H1 (cell line): ENCODE results near the gene CLGN. TPM values are rescaled to one million over a fixed set of nuclear protein-coding genes. Genes with fewer than 3 reads are reported as not detected.

Source experiments
- CTCF ChIA-PET: fragments of 300-600 bp; sonication (Branson Sonifier 250); formaldehyde crosslinking; loops from one replicate; lab custom pipeline; 2021; ENCODE audit not compliant: partially characterized antibody; lab: Charles Lee
- POLR2A ChIA-PET: fragments of 300-600 bp; sonication (Branson Sonifier 250); formaldehyde crosslinking; loops from one replicate; lab custom pipeline; 2021; ENCODE audit warnings: inconsistent platforms; ENCODE audit not compliant: partially characterized antibody; lab: Charles Lee
- DNase-seq, 2 experiments: peaks; one replicate each; pipeline versions ENCODE4 v3.0.0 to v3.0.0-alpha.2; 2010 to 2022; ENCODE audit warnings: low spot score in 2 of 2, low read depth in 1 of 2, mixed read lengths in 1 of 2
- FAIRE-seq: peaks from 2 replicates; lab custom pipeline; 2011; peaks lifted over from hg19 to GRCh38; lab: Jason Lieb, UNC
- H2AFZ ChIP-seq: 2 replicates; pipeline ENCODE4 v1.8.1; 2012; ENCODE audit warnings: low read length, inconsistent platforms
- H2AK5ac ChIP-seq: 2 replicates; pipeline ENCODE4 v1.6.1; 2013; ENCODE audit warnings: low read depth, low read length
- H2BK120ac ChIP-seq: replicated peaks from 2 replicates; pipeline ENCODE3; 2013; ENCODE audit warnings: low read depth, low read length, inconsistent platforms
- H2BK12ac ChIP-seq: 2 replicates; pipeline ENCODE4 v1.6.1; 2013; ENCODE audit warnings: low read depth, low read length
- H2BK15ac ChIP-seq: 2 replicates; pipeline ENCODE4 v1.6.1; 2013; ENCODE audit warnings: low read length
- H2BK20ac ChIP-seq: 2 replicates; pipeline ENCODE4 v1.6.1; 2013; ENCODE audit warnings: low read length
- H2BK5ac ChIP-seq: 2 replicates; pipeline ENCODE4 v1.6.1; 2013; ENCODE audit warnings: low read depth, low read length
- H3K14ac ChIP-seq: 2 replicates; pipeline ENCODE4 v1.6.1; 2013; ENCODE audit warnings: inconsistent platforms; ENCODE audit not compliant: insufficient read length
- H3K18ac ChIP-seq: 2 replicates; pipeline ENCODE4 v1.6.1; 2013; ENCODE audit warnings: low read length; ENCODE audit errors: extremely low read depth
- H3K23ac ChIP-seq: 2 replicates; pipeline ENCODE4 v1.6.1; 2013; ENCODE audit warnings: inconsistent platforms; ENCODE audit not compliant: insufficient read length
- H3K23me2 ChIP-seq: 2 replicates; pipeline ENCODE4 v1.6.1; 2013; ENCODE audit warnings: low read depth, low read length
- H3K27ac ChIP-seq: 2 replicates; pipeline ENCODE4 v1.6.1; 2011; ENCODE audit warnings: low read depth, low read length, inconsistent platforms
- H3K27me3 ChIP-seq, 4 experiments: replicated peaks in 1 of 4; 1 replicate in 1 of 4; 2 replicates in 3 of 4; pipeline versions ENCODE4 v1.6.1 to v1.8.1; 2011 to 2013; ENCODE audit warnings: low read length in 3 of 4, mild to moderate bottlenecking in 3 of 4, inconsistent platforms in 2 of 4, mixed read lengths in 2 of 4, moderate library complexity in 1 of 4; ENCODE audit not compliant: control insufficient read depth in 3 of 4, insufficient read depth in 3 of 4; ENCODE audit errors: extremely low read depth in 1 of 4
- H3K36me3 ChIP-seq, 4 experiments: 2 replicates each; pipeline versions ENCODE4 v1.6.1 to v1.8.1; 2011 to 2013; ENCODE audit warnings: mild to moderate bottlenecking in 4 of 4, low read length in 3 of 4, moderate library complexity in 2 of 4, control low read depth in 1 of 4, inconsistent platforms in 1 of 4; ENCODE audit not compliant: insufficient read depth in 4 of 4, control insufficient read depth in 2 of 4
- H3K4ac ChIP-seq: replicated peaks from 2 replicates; pipeline ENCODE3; 2013; ENCODE audit warnings: low read length, low read depth, mixed read lengths, inconsistent platforms; ENCODE audit not compliant: insufficient read length
- H3K4me1 ChIP-seq, 4 experiments: replicated peaks in 1 of 4; 1 replicate in 1 of 4; 2 replicates in 3 of 4; pipeline versions ENCODE4 v1.6.1 to v1.8.1; 2011 to 2013; ENCODE audit warnings: low read length in 3 of 4, inconsistent platforms in 2 of 4, mixed read lengths in 1 of 4; ENCODE audit not compliant: insufficient read depth in 4 of 4, control insufficient read depth in 3 of 4
- H3K4me2 ChIP-seq, 2 experiments: 2 replicates each; pipeline versions ENCODE4 v1.6.1 to v1.8.1; 2011 to 2013; ENCODE audit warnings: low read depth in 2 of 2, low read length in 2 of 2, control low read depth in 1 of 2, inconsistent platforms in 1 of 2, mild to moderate bottlenecking in 1 of 2; ENCODE audit not compliant: insufficient read depth in 1 of 2
- H3K4me3 ChIP-seq, 4 experiments: fragments of 200-600, 300-600 bp in 1 of 4; sonication (generic), shearing (Covaris generic), sonication (Bioruptor Twin) in 1 of 4; 2 replicates each; pipeline versions ENCODE4 v1.5.1 to v1.8.1; 2011 to 2016; ENCODE audit warnings: low read length in 4 of 4, low read depth in 3 of 4, control low read depth in 2 of 4, inconsistent platforms in 2 of 4, mild to moderate bottlenecking in 2 of 4, mixed read lengths in 1 of 4, moderate library complexity in 1 of 4; ENCODE audit not compliant: insufficient read depth in 2 of 4; ENCODE audit errors: extremely low read depth in 1 of 4
- H3K56ac ChIP-seq: replicated peaks from 2 replicates; pipeline ENCODE3; 2013; ENCODE audit warnings: low read depth, mild to moderate bottlenecking, mixed read lengths, low read length, inconsistent platforms; ENCODE audit not compliant: insufficient read length
- H3K79me1 ChIP-seq: 2 replicates; pipeline ENCODE4 v1.6.1; 2013; ENCODE audit warnings: low read depth, low read length, control low read depth
- H3K79me2 ChIP-seq, 2 experiments: 2 replicates each; pipeline versions ENCODE4 v1.6.1 to v1.8.1; 2012 to 2013; ENCODE audit warnings: low read length in 2 of 2, mild to moderate bottlenecking in 2 of 2, inconsistent platforms in 1 of 2; ENCODE audit not compliant: insufficient read depth in 2 of 2, control insufficient read depth in 1 of 2
- H3K9ac ChIP-seq, 4 experiments: replicated peaks in 1 of 4; 1 replicate in 1 of 4; 2 replicates in 3 of 4; pipeline versions ENCODE4 v1.6.1 to v1.8.1; 2011 to 2013; ENCODE audit warnings: low read depth in 3 of 4, low read length in 3 of 4, control low read depth in 2 of 4, mild to moderate bottlenecking in 2 of 4, moderate library complexity in 2 of 4, inconsistent platforms in 1 of 4; ENCODE audit errors: extremely low read depth in 1 of 4
- H3K9me3 ChIP-seq, 2 experiments: 2 replicates each; pipeline versions ENCODE4 v1.6.1 to v1.8.1; 2012 to 2013; ENCODE audit warnings: mild to moderate bottlenecking in 2 of 2, moderate library complexity in 2 of 2, control low read depth in 1 of 2, inconsistent platforms in 1 of 2, low read depth in 1 of 2, low read length in 1 of 2, mixed read lengths in 1 of 2; ENCODE audit not compliant: insufficient read depth in 2 of 2
- H4K20me1 ChIP-seq, 2 experiments: replicated peaks in 1 of 2; 2 replicates each; pipeline versions ENCODE3 to v1.8.1; 2011 to 2013; ENCODE audit warnings: inconsistent platforms in 2 of 2, low read length in 2 of 2, mild to moderate bottlenecking in 1 of 2; ENCODE audit not compliant: insufficient read depth in 2 of 2, control insufficient read depth in 1 of 2
- H4K5ac ChIP-seq: 2 replicates; pipeline ENCODE4 v1.6.1; 2013; ENCODE audit warnings: low read length, low read depth, mixed read lengths, inconsistent platforms; ENCODE audit not compliant: insufficient read length
- H4K8ac ChIP-seq: 2 replicates; pipeline ENCODE4 v1.8.0; 2013; ENCODE audit warnings: mild to moderate bottlenecking, moderate library complexity, low read length, inconsistent platforms; ENCODE audit not compliant: insufficient read depth; ENCODE audit errors: extremely low read depth
- H4K91ac ChIP-seq: replicated peaks from 2 replicates; pipeline ENCODE3; 2013; ENCODE audit warnings: low read length, mixed read lengths, inconsistent platforms; ENCODE audit not compliant: insufficient read length
- HDAC2 ChIP-seq, 2 experiments: fragments of 300-600 bp in 1 of 2; sonication (generic) in 1 of 2; IDR thresholded peaks; 2 replicates each; pipeline ENCODE4 v1.6.1; 2011 to 2012; ENCODE audit warnings: low read depth in 2 of 2, low read length in 2 of 2, mild to moderate bottlenecking in 2 of 2, moderate library complexity in 2 of 2, borderline replicate concordance in 1 of 2, inconsistent platforms in 1 of 2
- TAF7 ChIP-seq: optimal IDR thresholded peaks from 2 replicates; pipeline ENCODE3; 2011; ENCODE audit warnings: low read depth, mild to moderate bottlenecking, inconsistent platforms, low read length, moderate library complexity, borderline replicate concordance
- YY1 ChIP-seq: IDR thresholded peaks from 2 replicates; pipeline ENCODE4 v1.6.1; 2011; ENCODE audit warnings: low read depth, mild to moderate bottlenecking, low read length
- WGBS, 2 experiments: shearing (Covaris generic) in 1 of 2; methylation state at CpG; one replicate each; pipeline versions ENCODE4 v1.1.6 to v1.1.7; 2013 to 2015; ENCODE audit warnings: low lambda C conversion rate in 2 of 2, mixed read lengths in 2 of 2, inconsistent platforms in 1 of 2, low coverage in 1 of 2, missing lambda C conversion rate in 1 of 2; ENCODE audit not compliant: insufficient replicate concordance in 2 of 2, insufficient coverage in 1 of 2, insufficient read length in 1 of 2; ENCODE audit errors: extremely low coverage in 1 of 2, missing lambda C conversion rate in 1 of 2; 5-methylcytosine and 5-hydroxymethylcytosine counted together
- polyA plus RNA-seq, 7 experiments: library from polyadenylated mRNA; depleted of rRNA in 3 of 7; stranded (reverse) in 5 of 7; unstranded in 2 of 7; fragments of >200 nt in 5 of 7; fragments of 200-250 nt in 2 of 7; gene quantifications; 1 replicate in 5 of 7; 2 replicates in 1 of 7; 4 replicates in 1 of 7; pipeline versions ENCODE4 v1.2.1 to v1.2.3, GENCODE V29; 2011 to 2013; ENCODE audit warnings: missing spikeins in 2 of 7, mixed read lengths in 2 of 7
- total RNA-seq: library from RNA; stranded (reverse); fragmentation: NEBNext Ultra II Directional; extraction: Animal tissue kit (Norgen Biotek cat#: 25700); gene quantifications from 2 replicates; pipeline ENCODE4 v1.2.1, GENCODE V29; 2021

CLGN gene
- total and polyA plus RNA-seq, 2 of the 8 experiments (the other 6 are each of a cell fraction or from before 2014, with no cell fraction given), result 1.7 to 3.1 TPM

DNA sequence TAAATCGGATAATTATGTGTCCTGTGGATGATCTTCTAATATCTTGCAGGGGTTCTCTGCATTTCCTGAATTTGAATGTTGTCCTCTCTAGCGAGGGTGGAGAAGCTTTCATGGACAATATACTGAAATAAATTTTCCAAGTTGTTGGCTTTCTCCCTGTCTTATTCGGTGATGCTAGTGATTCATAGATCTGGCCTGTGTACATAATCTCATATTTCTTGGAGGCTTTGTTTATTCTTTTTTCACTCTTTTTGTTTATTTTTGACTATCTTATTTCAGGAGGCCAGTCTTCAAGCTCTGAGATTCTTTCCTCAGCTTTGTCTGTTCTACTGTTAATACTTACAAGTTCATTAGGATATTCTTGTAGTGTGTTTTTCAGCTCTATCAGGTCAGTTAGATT lies 20.7 kb upstream of the CLGN start:
- Histone ChIP-seq H2BK5ac (no peak overlapping the region), H2AK5ac (no peak overlapping the region), H2AFZ (no peak overlapping the region), H3K23ac (no peak overlapping the region), H3K27me3 (no peaks in the 10 kb centered on the region), H3K4me1 (no peaks in the 10 kb centered on the region), H4K5ac (no peak overlapping the region), H3K18ac (no peak overlapping the region), H3K79me2 (no peaks in the 10 kb centered on the region), H2BK15ac (no peak overlapping the region), H3K4me2 (no peak overlapping the region), H4K20me1 (no peaks in the 10 kb centered on the region), H3K4me3 (no peak overlapping the region), H2BK20ac (no peak overlapping the region), H2BK120ac (no peak overlapping the region), H3K9ac (no peak overlapping the region), H4K91ac (no peak overlapping the region), H3K56ac (no peak overlapping the region), H3K36me3 (no peaks in the 10 kb centered on the region), H4K8ac (no peak overlapping the region), H3K4ac (no peak overlapping the region), H3K27ac (no peak overlapping the region), H2BK12ac (no peak overlapping the region), H3K23me2 (no peaks in the 10 kb centered on the region; the same call in 1 of the 2 replicates), H3K9me3 (no peaks in the 10 kb centered on the region), H3K14ac (no peak overlapping the region), H3K79me1 (no peaks in the 10 kb centered on the region)
- DNase-seq (no peak), FAIRE-seq (no peak)
- CTCF ChIA-PET, result interaction anchor here (0.8 to 1.8 kb wide), 2 partner anchors 18 to 162 kb away, joined by 4 to 5 read pairs; no protein-coding TSS in a partner anchor
- TF ChIP-seq TAF7 (no peak), YY1 (no peak), HDAC2 (IDR thresholded peaks at IDR 0.05; ENCODE audit: borderline replicate concordance in 1 of 2, low read depth in 2 of 2, low read length in 2 of 2) (no peak)
- POLR2A ChIA-PET, result no interaction called here
- WGBS, 2 experiments, result 56% methylated on average over 3 of the region's 3 CpGs; no CpG with 5 or more reads in 1 of the 2 experiments
